Keratinocyte (primary cell): ENCODE results near the gene FBXO10.

Source experiments
- CTCF ChIP-seq, 3 experiments: IDR thresholded peaks in 1 of 3; conservative IDR thresholded peaks in 1 of 3; optimal IDR thresholded peaks in 1 of 3; 2 replicates in 2 of 3; 3 replicates in 1 of 3; pipeline versions ENCODE3 to v1.5.1; 2011; ENCODE audit warnings: low read length in 3 of 3, mild to moderate bottlenecking in 3 of 3, moderate library complexity in 2 of 3, control low read depth in 1 of 3, inconsistent platforms in 1 of 3; ENCODE audit not compliant: insufficient read depth in 2 of 3; ENCODE audit errors: extremely low read depth in 1 of 3
- EZH2 ChIP-seq: IDR thresholded peaks from one replicate; pipeline ENCODE4 v1.6.1; 2012; ENCODE audit warnings: inconsistent platforms, mild to moderate bottlenecking, low read length, moderate library complexity

GRCh38 chr9:37491939-37492338 is 84.2 kb downstream of the FBXO10 start:
- no peak for TF ChIP-seq CTCF (optimal IDR thresholded peaks at IDR 0.05 in 1 of 3, IDR thresholded peaks at IDR 0.05 in 1 of 3, conservative IDR thresholded peaks at IDR 0.05 in 1 of 3; ENCODE audit: extremely low read depth in 1 of 3, insufficient read depth in 2 of 3, low read length in 3 of 3)
- TF ChIP-seq EZH2 = no peak
